Left lung (tissue), 10 donors: Measurements from ENCODE around the gene SYNDIG1. TPM values are rescaled to one million over a fixed set of nuclear protein-coding genes. Genes with fewer than 3 reads are reported as not detected.

Experiments
- ATAC-seq: fragments of 200-7000 bp; cut with Tn5 transposase; one replicate; pipeline ENCODE4 v1.9.1; 2020; ENCODE audit warnings: moderate library complexity
- DNase-seq, 4 donors: peaks; one replicate each; pipeline ENCODE4 v3.0.0-alpha.2; 2013 to 2020
- H3K27ac ChIP-seq, 2 donors: fragments of 200-600 bp; sonication (generic) in 1 of 2; one replicate each; pipeline versions ENCODE4 v1.5.0 to v1.8.0; 2020 to 2021
- H3K27me3 ChIP-seq, 2 donors: fragments of 200-600 bp; sonication (generic) in 1 of 2; one replicate each; pipeline versions ENCODE4 v1.5.0 to v1.8.0; 2020 to 2021
- H3K36me3 ChIP-seq, 2 donors: fragments of 200-600 bp; sonication (generic) in 1 of 2; one replicate each; pipeline versions ENCODE4 v1.5.0 to v1.8.0; 2020 to 2021
- H3K4me1 ChIP-seq, 2 donors: fragments of 200-600 bp; one replicate each; pipeline ENCODE4 v1.8.0; 2021
- H3K4me3 ChIP-seq, 2 donors: fragments of 200-600 bp; sonication (generic) in 1 of 2; one replicate each; pipeline versions ENCODE4 v1.5.0 to v1.8.0; 2020 to 2021; ENCODE audit warnings: mild to moderate bottlenecking in 1 of 2
- H3K9me3 ChIP-seq, 2 donors: fragments of 200-600 bp; sonication (generic) in 1 of 2; one replicate each; pipeline versions ENCODE4 v1.5.0 to v1.8.0; 2020 to 2021
- CTCF ChIP-seq, 2 donors: fragments of 200-600 bp; sonication (generic) in 1 of 2; IDR thresholded peaks; one replicate each; pipeline versions ENCODE4 v1.5.0 to v1.8.0; 2021; ENCODE audit warnings: antibody characterized with exemption in 2 of 2
- intact Hi-C, 2 donors: fragments of 100-400 bp; cut with DNase I; formaldehyde crosslinking; loops; one replicate each; pipeline versions ENCODE4 v1.11.2 to v1.14.2; 2022
- polyA plus RNA-seq, 6 donors: library from polyadenylated mRNA; unstranded; fragments of 120-200 nt; gene quantifications; one replicate each; pipeline ENCODE4 v1.2.1, GENCODE V29; 2013; ENCODE audit not compliant: insufficient read length in 6 of 6
- total RNA-seq, 2 donors: library from RNA; stranded (reverse); fragmentation: NEBNext Ultra II Directional; extraction: Animal tissue kit (Norgen Biotek cat#: 25700); gene quantifications; one replicate each; pipeline ENCODE4 v1.2.1, GENCODE V29; 2021
- donor health status: DM: no; HTN: yes; CAD: no.
- donor health status: DM: no; HTN: no; CAD: no.

The SYNDIG1 gene
- total and polyA plus RNA-seq, 8 donors = 1.3 to 7.8 (median 5.4) TPM

- Histone ChIP-seq H3K27ac (no peak overlapping the region), H3K9me3 (no peaks in the 10 kb centered on the region), H3K4me1 (no peaks in the 10 kb centered on the region), H3K27me3 (peaks cover 0 to 39% of the 10 kb centered on the region in 2 donors), H3K36me3 (no peaks in the 10 kb centered on the region), H3K4me3 (no peak overlapping the region)
- no peak for TF ChIP-seq CTCF (IDR thresholded peaks at IDR 0.05)
- ATAC-seq = no peak
- no peak for DNase-seq
- intact Hi-C loops = no loop called here
Measured at GRCh38 chr20:24441661-24442060, 27.8 kb upstream of the SYNDIG1 start.

GRCh38 chr20:24442909-24443308 lies 26.5 kb upstream of the SYNDIG1 start:
- H3K9me3 ChIP-seq = no peaks in the 10 kb centered on the region
- no peak for DNase-seq
- no peak for ATAC-seq
- H3K27ac ChIP-seq = no peak overlapping the region
- TF ChIP-seq CTCF (IDR thresholded peaks at IDR 0.05) = no peak
- intact Hi-C loops = no loop called here
- no peak overlapping the region for H3K4me3 ChIP-seq
- H3K4me1 ChIP-seq = no peaks in the 10 kb centered on the region
- H3K27me3 ChIP-seq = peaks cover 0 to 44% of the 10 kb centered on the region in 2 donors
- H3K36me3 ChIP-seq = no peaks in the 10 kb centered on the region

- TF ChIP-seq CTCF (IDR thresholded peaks at IDR 0.05) = no peak
- H3K9me3 ChIP-seq = no peaks in the 10 kb centered on the region
- no peaks in the 10 kb centered on the region for H3K4me1 ChIP-seq
- ATAC-seq (no peak), DNase-seq (no peak)
- H3K27me3 ChIP-seq = peaks cover 0 to 39% of the 10 kb centered on the region in 2 donors
- intact Hi-C loops = no loop called here
- H3K36me3 ChIP-seq = no peaks in the 10 kb centered on the region
- H3K27ac ChIP-seq = no peak overlapping the region
- no peak overlapping the region for H3K4me3 ChIP-seq
Measured at GRCh38 chr20:24443436-24443835, 26.0 kb upstream of the SYNDIG1 start.

- ATAC-seq (no peak), DNase-seq (peak in 1 of 4 donors; percentile 20)
- H3K9me3 ChIP-seq = no peaks in the 10 kb centered on the region
- peaks cover 0 to 27% of the 10 kb centered on the region in 2 donors for H3K27me3 ChIP-seq
- H3K27ac ChIP-seq = no peak overlapping the region
- intact Hi-C loops = no loop called here
- no peaks in the 10 kb centered on the region for H3K36me3 ChIP-seq
- H3K4me1 ChIP-seq = no peaks in the 10 kb centered on the region
- H3K4me3 ChIP-seq = no peak overlapping the region
- TF ChIP-seq CTCF (IDR thresholded peaks at IDR 0.05) = no peak
Measured at GRCh38 chr20:24444526-24445190, 24.8 kb upstream of the SYNDIG1 start.

GRCh38 chr20:24445510-24446170 lies 23.8 kb upstream of the SYNDIG1 start:
- Histone ChIP-seq H3K36me3 (no peaks in the 10 kb centered on the region), H3K4me1 (no peaks in the 10 kb centered on the region), H3K27ac (no peak overlapping the region), H3K9me3 (no peaks in the 10 kb centered on the region), H3K4me3 (no peak overlapping the region), H3K27me3 (peaks cover 0 to 24% of the 10 kb centered on the region in 2 donors)
- intact Hi-C loops = no loop called here
- ATAC-seq (no peak), DNase-seq (no peak)
- no peak for TF ChIP-seq CTCF (IDR thresholded peaks at IDR 0.05)
